Gastrocnemius medialis (tissue), 4 donors: ENCODE data around the gene GRIN2B.

ENCODE experiments used
- POLR2A ChIP-seq, 2 donors: fragments of 450-650 bp; IDR thresholded peaks; one replicate each; pipeline ENCODE4 v1.6.1; 2017; ENCODE audit warnings: antibody characterized with exemption in 2 of 2, mild to moderate bottlenecking in 2 of 2, moderate library complexity in 2 of 2
- TF ChIP-seq, protein P1 (sequence below), 5 experiments: fragments of 450-650 bp in 3 of 5; fragments of 200-600 bp in 2 of 5; sonication (generic) in 2 of 5; IDR thresholded peaks in 4 of 5; conservative IDR thresholded peaks in 1 of 5; 1 replicate in 4 of 5; 2 replicates in 1 of 5; pipeline ENCODE4 v1.5.1; 2016 to 2019; ENCODE audit warnings: antibody characterized with exemption in 5 of 5, mild to moderate bottlenecking in 3 of 5, moderate library complexity in 3 of 5

DNA sequence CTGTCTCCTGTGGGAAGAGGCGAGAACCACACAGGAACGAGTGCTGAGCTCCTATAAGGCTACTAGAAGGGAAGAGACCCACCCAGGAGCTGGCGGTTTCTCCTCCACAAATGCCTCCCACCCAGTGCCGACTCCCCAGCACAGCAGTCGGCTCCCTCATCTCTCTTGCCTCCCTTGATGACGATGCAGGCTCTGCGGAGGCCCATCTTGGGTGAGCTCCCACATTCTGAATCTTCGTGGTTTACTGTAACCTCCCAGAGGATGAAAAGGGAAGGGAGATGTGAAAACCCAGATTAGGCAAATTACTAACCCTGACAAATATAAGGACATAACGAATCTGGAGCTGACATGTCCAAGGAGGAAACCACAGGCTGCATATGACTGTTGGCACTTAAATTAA lies 23.8 kb downstream of the GRIN2B start:
- TF ChIP-seq, protein P1, sequence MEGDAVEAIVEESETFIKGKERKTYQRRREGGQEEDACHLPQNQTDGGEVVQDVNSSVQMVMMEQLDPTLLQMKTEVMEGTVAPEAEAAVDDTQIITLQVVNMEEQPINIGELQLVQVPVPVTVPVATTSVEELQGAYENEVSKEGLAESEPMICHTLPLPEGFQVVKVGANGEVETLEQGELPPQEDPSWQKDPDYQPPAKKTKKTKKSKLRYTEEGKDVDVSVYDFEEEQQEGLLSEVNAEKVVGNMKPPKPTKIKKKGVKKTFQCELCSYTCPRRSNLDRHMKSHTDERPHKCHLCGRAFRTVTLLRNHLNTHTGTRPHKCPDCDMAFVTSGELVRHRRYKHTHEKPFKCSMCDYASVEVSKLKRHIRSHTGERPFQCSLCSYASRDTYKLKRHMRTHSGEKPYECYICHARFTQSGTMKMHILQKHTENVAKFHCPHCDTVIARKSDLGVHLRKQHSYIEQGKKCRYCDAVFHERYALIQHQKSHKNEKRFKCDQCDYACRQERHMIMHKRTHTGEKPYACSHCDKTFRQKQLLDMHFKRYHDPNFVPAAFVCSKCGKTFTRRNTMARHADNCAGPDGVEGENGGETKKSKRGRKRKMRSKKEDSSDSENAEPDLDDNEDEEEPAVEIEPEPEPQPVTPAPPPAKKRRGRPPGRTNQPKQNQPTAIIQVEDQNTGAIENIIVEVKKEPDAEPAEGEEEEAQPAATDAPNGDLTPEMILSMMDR (IDR thresholded peaks at IDR 0.05 in 4 of 5, conservative IDR thresholded peaks at IDR 0.05 in 1 of 5): no peak
- no peak for TF ChIP-seq POLR2A (IDR thresholded peaks at IDR 0.05)
